ENCODE data around the gene CYP27C1.

DNA sequence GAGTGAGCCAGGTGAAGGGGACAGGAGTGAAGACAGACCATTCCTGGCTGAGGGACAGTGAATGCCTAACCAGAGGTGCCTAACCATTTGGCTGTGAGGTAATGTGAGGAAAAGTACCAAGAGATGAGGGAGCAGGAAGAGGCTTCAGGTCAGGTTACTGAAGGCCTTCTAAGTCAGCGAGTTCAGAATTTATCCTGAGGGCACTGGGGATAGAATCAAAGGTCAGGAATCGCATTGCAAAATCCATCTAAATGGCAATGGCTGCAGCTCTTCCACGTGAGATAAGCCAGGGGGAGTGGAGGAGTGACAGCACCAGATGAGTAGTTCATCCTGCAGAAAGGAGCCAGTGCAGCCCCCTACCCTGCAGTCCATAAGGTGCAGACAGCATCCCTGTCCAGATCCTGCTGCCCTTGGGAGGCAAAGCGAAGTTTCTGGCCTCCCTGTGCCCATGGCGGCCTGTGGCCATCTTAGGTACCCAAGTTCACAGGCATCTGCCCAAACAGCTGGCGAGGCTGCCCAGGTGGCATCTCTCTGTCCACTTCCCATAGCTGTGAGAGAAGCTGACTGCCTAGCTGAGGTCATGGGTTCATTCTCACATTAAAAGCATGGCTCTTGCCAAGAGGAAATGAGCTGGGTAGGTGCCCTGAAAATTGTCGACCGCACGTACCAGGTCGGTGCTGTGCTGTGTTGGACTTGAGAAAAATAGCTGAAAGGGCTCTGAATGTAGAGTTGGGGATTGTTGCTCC is 49.5 kb downstream of the CYP27C1 start:
- TF ChIP-seq EZH2 (IDR thresholded peaks at IDR 0.05; ENCODE audit: low read length), result no peak
- TF ChIP-seq CTCF (optimal IDR thresholded peaks at IDR 0.05 in 1 of 3, IDR thresholded peaks at IDR 0.05 in 1 of 3, conservative IDR thresholded peaks at IDR 0.05 in 1 of 3; ENCODE audit: extremely low read depth in 1 of 3, insufficient read depth in 2 of 3, low read length in 3 of 3), result no peak
